Upper lobe of left lung (tissue), 4 donors: ENCODE data around the gene ANXA10.

Experiments
- CTCF ChIP-seq, 6 experiments: fragments of 450-650 bp in 4 of 6; fragments of 200-600 bp in 2 of 6; sonication (generic) in 2 of 6; IDR thresholded peaks; one replicate each; pipeline ENCODE4 v1.5.1; 2016 to 2019; ENCODE audit warnings: antibody characterized with exemption in 6 of 6
- EP300 ChIP-seq, 4 donors: sonication (generic); formaldehyde crosslinking; IDR thresholded peaks; one replicate each; pipeline ENCODE4 v1.5.1; 2017; ENCODE audit warnings: antibody characterized with exemption in 4 of 4, control low read depth in 2 of 4
- POLR2A ChIP-seq, 4 donors: fragments of 450-650 bp; IDR thresholded peaks; one replicate each; pipeline ENCODE4 v1.5.1; 2016 to 2017; ENCODE audit warnings: antibody characterized with exemption in 4 of 4, mild to moderate bottlenecking in 2 of 4
- POLR2AphosphoS5 ChIP-seq, 2 donors: sonication (generic); formaldehyde crosslinking; IDR thresholded peaks; one replicate each; pipeline ENCODE4 v1.5.1; 2017; ENCODE audit warnings: antibody characterized with exemption in 2 of 2

- no peak for TF ChIP-seq CTCF (IDR thresholded peaks at IDR 0.05)
- TF ChIP-seq POLR2AphosphoS5 (IDR thresholded peaks at IDR 0.05): no peak
- TF ChIP-seq POLR2A (IDR thresholded peaks at IDR 0.05): no peak
- TF ChIP-seq EP300 (IDR thresholded peaks at IDR 0.05): no peak
Measured at GRCh38 chr4:168154546-168155277, 62.4 kb downstream of the ANXA10 start.
